Superior temporal gyrus (tissue), 1 donor: ENCODE measurements around the gene STRIP2.
"Not testable (repeated sequence)": the region's sequence is repeated elsewhere in the genome, so short reads cannot be mapped to it uniquely, and the experiment has no call there.

Experiments
- DNase-seq: peaks from one replicate; pipeline ENCODE4 v3.0.0-alpha.2; 2016; ENCODE audit errors: extremely low spot score

The STRIP2 gene

DNA sequence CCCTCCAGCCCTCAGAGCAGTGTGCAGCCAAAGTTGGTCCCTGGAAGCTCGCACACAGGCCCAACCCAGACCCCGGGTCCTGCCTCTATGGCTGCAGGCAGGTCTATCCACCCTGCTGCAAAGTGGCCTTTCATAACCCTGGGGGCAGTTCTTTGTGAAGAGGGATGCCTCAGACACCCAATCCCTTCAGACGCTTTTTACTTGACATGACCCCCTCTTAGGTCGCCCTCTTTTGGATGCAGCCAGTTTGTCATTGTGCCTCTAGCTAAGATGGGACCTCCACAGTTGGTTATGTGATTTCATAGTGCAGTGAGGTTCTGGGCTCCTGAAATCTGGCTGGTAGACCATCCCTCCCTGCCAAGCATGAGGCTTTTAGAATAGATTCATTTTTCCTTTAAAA lies 95.4 kb downstream of the STRIP2 start:
- DNase-seq, result no peak

DNA sequence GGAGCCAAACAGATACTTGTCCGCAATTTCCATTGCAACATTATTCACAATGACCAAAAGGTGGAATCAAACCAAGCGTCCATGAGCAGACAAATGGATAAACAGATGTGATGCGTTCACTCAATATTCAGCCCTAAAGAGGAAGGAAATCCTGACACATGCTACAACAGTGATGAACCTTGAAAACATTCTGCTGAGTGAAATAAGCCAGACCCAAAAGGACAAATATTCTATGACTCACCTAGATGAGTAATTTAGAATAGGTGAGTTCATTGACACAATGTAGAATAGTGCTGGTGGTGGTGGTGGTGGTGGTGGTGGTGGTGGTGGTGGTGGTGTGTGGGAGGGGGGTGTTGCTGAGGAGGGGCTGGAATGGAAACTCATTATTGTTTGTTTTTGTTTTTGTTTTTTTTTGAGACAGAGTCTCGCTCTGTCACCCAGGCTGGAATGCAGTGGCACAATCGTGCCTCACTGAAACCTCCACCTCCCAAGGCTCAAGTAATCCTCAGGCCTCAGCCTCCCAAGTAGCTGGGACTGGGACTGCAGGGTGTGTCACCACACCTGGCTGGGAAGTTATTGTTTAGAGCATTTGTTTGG lies 96.7 kb downstream of the STRIP2 start:
- DNase-seq, result no peak

DNA sequence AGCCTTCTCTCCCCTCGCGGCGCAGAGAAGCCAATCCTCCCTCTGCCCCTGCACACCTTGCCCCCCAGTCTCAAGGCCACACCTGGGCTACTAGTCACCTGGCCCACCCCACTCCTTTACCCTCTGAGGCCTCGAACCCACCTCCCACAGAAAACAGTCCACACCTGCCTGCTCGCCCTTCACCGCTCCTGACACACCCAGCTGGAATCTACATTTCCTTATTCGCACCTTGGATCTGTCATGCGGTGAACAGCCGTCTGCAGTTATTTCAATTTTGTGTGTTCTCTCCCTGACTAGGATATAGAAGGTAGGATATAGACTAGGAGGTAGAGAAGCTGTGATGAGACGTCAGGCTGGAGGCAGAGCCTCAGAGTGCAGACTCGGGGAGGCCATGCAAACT lies 97.5 kb downstream of the STRIP2 start:
- DNase-seq, result no peak

DNA sequence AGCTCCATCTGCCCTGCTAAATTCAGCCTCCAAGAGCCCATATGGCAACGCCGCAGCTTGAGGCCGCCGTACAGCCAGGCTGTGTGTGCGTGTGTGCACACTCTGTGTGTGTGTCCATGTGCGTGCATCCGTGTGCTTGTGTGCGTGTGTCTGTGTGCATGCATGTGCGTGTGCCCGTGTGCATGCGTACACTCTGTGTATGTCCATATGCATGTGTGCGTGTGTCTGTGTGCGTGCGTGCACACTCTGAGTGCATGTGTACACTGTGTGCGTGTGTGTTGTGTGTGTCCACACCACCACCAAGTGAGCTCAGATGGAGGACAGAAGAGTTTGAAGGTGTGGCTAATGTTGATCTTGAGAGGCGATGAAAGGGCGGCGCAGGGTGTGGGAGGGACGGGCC lies 98.1 kb downstream of the STRIP2 start:
- no peak for DNase-seq

DNA sequence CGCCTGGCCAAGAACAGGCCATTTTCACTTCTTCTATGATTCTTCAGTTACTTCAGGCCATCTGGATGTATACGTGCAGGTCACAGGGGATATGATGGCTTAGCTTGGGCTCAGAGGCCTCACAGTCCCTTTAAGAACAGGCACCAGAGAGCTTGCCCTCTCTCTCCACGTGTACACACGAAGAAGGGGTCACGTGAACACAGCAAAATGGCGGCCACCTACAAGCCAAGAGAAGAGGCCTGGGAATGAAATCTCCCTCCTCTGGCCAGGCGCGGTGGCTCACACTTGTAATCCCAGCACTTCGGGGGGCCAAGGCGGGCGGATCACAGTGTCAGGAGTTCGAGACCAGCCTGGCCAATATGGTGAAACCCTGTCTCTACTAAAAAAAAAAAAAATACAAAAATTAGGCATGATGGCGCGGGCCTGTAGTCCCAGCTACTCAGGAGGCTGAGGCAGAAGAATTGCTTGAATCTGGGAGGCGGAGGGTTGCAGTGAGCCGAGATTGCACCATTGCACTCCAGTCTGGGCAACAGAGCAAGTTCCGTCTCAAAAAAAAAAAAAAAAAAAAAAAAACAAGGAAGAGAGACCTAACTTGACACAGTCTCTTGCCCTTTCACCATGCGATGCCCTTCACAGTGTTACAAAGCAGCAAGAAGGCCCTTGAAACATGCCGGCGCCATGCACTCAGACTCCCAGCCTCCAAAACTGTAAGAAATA lies 100.5 kb downstream of the STRIP2 start:
- not testable (repeated sequence) for DNase-seq

- DNase-seq, result no peak
Observed at GRCh38 chr7:129535896-129536295, 101.7 kb downstream of the STRIP2 start.

DNA sequence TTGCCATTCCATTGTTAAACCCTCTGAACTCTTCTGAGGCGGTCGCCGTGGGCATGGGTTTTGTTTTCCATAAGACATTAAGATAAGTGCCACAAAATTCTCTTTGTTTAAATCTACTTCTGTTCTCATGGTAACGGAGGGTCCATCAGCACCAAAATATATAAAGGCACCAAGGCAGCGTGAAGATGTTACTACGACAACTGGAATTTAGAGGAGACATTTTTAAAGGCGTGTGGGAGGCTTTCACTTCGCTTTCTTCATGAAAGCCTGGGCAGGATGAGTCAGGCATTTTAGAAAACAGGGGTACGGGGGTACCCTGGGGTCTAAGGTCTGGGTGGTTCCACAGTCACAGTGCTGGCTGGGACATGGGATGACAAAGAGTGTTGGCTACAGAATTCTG lies 102.1 kb downstream of the STRIP2 start:
- DNase-seq, result no peak
